ENCODE data around the gene KCNH8.

DNA sequence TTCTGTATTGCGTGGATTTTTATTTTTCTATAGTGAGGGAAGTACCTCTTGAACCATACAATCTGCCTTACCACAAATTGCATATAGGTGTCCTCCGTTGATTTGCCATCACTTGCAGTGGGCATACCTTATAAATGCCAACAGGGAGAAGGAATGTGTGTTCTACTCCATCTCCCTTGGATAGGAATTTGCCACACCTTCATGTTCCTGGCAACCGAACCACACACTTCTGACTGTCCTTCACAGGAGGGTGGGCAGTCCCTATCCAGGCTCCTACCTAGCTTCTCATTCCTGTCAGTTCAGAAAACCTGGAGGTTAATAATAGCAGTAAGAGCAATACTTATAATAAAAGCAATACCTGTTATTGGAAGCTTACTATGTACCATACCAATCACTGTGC is 428.0 kb downstream of the KCNH8 start:
- no peak for TF ChIP-seq POLR2A (IDR thresholded peaks at IDR 0.05)
- TF ChIP-seq CTCF (IDR thresholded peaks at IDR 0.05), result no peak
- TF ChIP-seq POLR2AphosphoS5 (IDR thresholded peaks at IDR 0.05), result no peak
